HG03457 (cell line): ENCODE data around the gene ITPRIPL2.

Source experiments
- ATAC-seq: cut with Tn5 transposase; IDR thresholded peaks from one replicate; pipeline ENCODE4 v1.9.1; 2021; ENCODE audit warnings: moderate number of reproducible peaks; ENCODE audit not compliant: unreplicated experiment

ITPRIPL2 gene

DNA sequence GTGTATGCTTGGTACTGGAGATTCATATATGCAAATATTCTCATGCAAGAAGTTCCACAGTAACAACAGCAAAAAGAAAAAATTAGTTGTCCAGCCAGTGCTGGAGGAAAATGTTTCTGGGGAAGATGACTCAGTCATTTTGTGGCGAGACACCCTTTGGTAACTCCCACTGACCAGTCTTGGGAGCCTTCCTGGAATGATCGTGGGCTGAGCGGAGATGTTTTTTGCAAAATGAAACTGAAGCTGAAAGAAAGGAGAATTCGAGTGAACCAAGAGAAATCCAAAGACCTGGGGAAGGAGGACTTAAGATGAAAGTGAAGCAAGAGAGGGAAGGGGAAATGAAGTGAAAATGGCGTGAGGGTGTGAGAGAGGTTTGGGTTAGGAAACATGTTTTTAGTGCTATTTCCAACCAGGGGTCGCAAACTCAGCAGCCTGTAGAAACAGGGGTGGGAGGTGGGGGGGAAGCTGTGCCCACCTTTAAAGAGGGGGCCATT is 5.2 kb downstream of the ITPRIPL2 start:
- ATAC-seq = no peak

DNA sequence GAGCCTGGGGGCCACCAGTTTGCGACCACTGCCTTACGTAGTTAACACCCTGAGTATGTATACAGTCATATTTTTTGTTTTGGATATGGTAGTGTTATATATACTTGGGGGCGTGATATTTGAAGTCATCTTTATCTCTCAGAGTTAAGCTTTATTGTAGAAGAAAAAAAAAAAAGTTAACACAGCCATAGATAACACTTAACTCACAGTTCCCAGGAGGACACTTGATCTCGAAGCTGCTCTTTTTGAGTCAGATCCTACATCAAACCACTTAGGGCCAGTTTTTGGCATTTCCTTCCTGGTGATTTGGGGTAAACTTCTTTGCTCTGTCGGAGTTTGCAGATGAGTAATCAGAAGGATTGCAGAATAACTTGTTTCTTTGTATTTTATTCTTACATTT is 5.8 kb downstream of the ITPRIPL2 start:
- ATAC-seq = no peak

DNA sequence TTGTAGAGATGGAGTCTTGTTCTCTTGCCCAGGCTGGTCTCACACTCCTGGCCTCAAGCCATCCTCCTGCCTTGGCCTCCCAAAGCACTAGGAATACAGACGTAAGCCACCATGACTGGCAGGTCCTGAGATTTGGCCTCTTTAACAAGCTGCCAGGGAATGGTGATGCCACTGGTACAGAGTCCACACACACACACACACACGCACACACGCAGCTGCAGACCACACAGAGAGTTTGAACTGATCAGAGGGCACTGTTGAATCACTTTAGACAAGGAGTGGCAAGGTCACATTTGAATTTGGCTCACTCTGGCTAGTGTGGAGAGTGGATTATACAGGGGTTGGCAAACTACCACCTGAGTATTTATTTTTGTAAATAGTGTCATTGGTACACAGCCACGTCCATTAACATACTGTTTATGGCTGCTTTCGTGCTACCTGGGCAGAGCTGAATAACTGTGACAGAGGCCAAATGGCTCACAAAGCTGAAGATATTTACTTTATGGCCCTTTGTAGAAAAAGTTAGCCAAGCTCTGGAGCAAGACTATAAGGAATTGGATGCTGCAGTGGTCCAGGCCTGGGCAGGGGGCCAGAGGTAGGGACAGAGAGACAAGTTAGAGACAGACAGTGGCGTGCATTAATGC is 9.9 kb downstream of the ITPRIPL2 start:
- no peak for ATAC-seq

DNA sequence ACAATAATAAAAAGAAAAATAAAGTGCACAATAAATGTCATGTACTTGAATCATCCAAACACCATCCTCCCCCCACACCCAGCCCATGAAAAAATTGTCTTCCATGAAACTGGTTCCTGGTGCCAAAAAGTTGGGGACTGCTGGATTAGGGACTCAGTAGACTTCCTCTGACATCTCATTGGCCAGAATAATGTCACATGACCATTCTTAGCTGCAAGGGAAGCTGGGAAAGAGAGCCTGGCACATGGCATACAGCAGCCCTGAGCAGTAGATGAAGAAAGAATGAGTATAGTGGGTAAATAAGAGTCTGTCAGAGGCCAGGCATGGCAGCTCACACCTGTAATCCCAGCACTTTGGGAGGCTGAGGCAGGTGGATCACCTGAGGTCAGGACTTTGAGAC is 12.5 kb downstream of the ITPRIPL2 start:
- no peak for ATAC-seq

DNA sequence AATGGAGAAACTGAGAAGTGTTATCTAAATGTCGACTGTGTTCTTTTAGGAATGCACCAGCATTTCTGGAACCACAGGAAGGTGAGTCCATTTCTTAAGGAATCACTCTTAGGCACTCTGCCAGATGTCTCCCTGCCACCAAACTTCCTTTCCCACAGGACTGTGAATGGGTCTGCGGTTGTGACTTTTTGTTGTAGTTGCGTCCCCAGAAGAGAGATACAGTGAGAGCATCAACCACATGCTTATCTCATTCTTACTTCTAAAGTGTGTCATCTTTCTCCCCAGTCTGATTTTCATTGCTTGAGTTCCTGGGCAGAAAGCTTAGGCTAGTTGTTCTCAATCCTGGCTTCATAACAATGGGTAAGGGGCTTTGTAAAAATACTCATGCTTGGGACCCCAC is 13.4 kb downstream of the ITPRIPL2 start:
- ATAC-seq = no peak

DNA sequence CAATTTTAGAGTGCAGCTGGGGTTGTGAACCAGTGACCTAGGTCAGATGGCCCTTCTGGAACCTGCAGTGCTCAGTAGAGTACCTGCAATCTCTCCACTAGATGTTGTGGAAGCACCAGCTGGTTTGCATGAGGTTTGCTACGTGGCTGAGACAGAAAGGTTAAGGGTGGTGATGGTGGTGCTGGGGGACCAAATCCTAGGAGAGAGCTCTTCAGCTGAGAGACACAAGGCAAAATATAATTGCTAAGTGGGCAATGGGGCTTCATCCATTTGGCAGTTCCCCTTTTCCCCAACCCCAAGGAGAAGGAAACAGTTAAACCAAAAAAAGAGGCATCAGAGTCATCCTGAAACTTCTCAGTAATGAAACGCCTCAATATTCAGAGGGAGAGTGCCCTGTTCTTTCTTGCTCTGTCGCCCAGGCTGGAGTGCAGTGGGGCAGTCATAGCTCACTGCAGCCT is 13.9 kb downstream of the ITPRIPL2 start:
- no peak for ATAC-seq

DNA sequence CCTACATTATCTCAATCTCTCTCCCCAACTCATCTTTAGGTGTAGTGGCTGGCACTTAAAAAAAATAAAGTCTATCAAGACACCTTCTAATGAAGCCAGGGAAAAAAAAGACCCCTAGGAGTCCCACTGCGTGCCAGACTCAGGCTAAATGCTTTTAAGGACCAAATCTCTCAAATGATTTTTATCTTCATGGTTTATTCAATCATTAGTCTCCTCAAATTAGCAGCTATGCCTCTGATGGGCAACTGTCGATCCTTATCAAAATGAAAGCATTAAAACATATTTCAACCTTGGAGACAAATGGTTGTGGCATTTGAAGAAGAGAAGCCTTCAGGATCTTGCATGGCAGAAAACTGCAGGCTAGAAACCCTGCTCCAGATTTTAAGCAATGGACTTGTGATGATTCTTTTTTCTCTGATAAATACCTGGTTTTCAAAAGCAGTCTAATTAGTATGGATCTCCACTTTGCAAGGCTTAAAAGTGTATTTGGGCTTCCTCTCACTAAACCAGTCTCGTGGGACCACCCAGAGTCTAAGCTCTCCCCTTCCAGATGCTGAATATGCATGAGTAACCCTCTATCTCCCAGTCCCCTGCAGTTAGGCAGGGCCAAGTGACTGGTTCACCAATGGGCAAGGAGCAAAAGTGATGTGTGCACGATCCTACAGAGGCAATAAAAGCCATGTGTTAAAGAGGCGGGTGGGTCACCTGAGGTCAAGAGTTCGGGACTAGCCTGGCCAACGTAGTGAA is 14.9 kb downstream of the ITPRIPL2 start:
- no peak for ATAC-seq

DNA sequence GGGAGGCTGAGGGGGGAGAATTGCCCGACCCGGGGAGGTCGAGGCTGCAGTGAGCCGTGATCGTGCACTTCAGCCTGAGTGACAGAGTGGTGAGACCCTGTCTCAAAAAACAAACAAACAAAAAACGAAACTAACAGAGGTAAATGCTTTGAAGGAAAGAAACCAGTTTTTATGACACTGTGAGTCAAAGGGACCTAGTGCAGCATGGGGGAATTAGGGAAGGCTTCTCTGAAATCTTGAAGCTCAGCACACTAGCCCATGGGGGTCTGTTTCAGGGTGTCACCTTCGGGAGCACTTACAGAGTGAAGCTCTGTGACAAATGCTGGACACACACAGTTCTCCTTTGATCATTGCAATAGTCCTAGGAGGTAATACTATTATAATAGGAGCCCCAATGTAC is 16.6 kb downstream of the ITPRIPL2 start:
- no peak for ATAC-seq

DNA sequence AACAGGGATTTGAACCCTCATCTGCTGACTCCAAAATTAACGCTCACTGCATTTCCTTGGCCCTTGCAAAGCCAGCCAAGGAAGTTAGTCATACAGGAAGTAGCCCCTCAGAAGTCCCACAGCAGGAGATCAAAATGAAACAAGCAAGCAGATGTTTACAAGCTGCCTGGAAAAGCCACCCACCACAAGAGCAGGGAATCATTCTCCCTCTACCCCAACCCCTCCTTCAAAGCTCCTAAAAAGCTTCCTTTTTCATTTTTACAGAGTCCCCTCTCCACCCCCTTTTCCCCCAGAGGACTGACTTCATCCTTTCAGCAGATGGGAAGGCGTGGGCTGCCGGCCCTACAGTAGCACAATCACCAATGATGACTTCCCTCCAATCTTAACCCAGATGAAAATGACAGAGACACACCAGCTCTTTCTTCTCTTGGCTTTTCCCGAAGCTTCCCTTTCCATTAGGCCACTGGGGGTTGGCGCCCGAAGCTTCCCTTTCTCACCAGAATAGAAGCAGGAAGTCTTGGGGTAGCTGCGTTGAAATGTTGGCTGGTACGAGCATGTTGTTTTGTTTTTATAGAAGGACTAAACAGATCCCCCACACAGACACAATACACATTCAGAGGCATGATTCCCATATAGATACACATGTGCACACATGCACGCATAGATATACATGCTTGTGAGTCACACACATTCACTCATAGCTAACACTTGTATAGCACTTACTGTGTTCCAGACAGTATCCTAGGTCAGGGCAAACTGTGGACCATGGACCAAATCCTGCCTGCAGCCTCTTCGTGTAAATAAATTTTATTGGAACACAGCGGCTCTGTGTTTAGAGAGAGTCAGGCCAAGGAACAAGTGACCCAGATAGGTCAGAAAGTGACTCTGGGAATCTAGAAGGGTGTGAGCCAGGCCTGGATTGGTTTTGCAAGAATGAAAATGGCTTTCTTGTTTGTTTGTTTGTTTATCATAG is 17.4 kb downstream of the ITPRIPL2 start:
- ATAC-seq = no peak

DNA sequence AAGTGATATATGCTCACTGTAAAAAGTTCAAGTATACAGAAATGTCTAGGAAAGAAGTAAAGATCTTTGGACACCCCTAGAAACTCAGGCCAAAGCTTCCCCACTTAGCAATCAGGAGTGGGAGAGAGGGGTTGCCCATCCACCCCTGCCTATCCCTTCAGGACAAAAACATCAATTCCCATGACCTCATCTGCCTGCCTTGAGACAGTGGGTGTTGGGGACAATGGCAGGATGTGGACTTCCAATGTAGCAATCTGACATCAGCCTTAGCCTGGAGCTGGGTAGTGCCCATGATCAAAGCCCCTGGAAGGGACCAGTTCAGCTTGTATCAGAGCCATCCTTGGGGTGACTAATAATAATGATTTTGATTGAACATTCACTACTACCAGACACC is 18.1 kb downstream of the ITPRIPL2 start:
- no peak for ATAC-seq

DNA sequence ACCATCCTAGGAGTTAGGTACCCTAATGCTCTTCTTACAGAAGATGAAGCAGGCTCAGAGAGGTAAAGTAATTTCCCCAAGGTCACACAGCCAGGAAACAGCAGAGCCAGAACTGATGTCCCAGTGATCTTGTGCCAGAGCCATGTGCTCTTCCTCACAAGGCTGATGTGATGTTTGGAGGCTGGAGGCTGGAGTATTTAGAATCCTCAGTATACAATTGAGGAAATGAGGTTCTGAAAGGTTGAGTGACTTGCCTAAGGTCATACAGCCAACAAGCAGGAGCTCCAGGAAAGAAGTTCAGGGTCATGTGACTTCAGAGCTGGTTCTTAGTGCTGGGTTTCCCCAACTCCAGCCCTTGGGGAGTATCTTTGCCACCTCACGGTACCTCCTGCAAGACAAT is 18.5 kb downstream of the ITPRIPL2 start:
- no peak for ATAC-seq

DNA sequence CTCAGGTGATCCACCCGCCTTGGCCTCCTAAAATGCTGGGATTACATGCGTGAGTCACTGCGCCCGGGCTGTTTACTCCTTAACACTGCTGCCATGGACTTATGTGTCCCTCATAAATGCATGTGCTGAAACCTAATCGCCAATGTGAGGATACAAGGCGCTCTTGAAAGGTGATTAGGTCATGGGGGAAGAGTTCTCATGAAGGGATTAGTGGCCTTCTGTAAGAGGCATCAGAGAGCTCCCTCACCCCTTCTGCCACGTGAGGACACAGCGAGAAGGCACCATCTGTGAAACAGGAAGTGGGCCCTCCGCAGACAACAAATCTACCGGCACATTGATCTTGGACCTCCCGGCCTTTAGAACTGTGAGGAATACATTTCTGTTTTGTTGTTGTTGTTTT is 19.1 kb downstream of the ITPRIPL2 start:
- no peak for ATAC-seq

DNA sequence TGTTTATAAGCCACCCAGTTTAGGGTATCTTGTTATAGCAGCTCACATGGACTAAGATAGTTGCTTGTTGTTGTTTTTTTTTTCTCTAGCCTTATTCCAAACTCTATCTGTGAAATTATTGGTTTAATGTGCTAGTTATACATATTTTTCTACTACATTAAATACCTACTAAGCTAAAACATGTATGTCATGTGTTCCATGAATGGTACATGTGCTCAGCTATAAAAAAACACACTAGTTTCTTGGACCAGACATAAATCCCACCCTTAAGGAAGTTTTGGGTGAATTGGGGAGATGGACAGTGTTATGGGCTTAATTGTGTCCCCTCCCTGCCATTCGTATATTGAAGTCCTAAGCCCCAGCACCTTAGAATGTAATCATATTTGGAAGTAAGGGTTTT is 19.8 kb downstream of the ITPRIPL2 start:
- no peak for ATAC-seq

DNA sequence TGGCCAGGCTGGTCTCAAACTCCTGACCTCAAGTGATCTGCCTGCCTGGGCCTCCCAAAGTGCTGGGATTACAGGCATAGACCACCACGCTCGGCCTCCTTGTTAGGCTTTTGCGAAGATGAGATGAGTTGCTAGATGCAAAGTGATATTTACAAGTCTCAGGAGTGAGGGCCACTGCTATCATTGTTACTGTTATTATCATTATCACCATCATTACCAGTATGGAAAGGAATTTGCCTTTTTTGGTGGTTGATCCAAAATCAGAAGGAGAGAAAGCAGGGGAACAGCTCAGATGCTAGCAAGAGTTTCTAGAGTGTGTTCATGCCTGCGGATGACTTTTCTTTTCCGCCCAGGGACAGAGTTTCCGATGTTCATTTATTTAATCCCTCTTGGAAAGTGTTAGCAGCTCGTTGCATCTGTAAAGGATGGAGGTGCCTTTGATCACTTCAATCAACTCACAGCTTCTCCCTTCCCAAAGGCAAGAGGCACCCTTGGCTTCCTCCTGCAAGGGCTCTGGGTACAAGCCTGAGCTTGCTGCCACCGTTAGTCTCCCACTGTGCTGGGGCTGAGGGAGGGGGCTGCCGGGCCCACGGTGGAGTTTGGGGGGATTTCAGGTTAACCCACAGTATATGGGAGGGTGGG is 21.6 kb downstream of the ITPRIPL2 start:
- no peak for ATAC-seq

DNA sequence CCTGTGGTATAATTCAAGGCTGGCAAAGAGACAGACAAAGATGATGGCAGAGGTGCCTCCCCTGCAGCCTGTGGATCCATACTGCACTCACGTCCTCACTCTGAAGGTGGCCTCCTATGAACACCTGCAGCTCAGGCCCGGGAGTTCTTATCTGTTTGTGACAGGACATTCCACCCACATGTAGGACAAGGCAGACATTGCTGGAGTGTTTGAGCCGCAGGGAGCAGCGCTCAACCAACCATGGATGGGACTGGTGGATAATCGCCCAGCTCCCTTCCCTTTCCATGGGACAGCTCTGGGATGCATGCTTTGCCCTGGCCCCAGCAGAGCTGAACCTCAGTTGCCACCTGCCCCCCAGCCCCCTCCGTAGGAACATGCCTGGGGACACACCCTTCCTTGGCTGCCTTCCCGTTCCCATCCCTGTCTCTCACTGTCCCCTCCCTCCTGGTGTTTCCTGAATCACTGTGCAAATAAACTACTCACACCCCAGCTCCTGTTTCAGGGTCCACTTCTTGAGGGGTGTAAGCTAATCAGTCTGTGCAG is 22.2 kb downstream of the ITPRIPL2 start:
- no peak for ATAC-seq

DNA sequence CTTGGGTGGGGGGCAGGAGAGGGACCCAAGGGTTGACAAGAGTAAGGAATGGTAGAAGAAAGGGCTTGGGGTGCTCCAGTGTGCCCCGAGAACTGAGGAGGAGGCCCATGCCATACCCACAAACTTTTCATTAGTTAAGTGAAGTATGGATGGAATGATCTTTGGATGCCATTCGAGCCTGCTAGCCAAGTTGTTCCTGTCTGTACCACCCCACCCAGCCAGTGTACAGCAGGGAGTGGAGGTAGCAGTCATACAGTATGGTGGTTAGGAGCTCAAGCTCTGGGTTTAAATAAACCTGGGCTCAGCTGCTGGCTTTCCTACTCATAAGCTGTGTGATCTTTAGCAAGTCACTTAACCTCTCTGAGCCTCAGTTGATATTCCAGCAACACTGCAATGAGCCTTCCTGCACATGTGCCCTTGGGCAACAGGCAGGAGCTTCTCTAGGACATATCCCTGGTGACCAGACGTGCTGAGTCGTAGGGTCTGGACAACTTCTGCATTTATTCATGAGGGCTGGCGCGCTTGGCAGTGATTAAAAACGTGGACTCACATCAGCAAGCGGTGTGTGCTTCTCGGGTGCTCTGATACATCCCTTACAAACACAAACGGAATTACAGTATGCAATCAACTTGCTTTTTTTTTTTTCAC is 22.9 kb downstream of the ITPRIPL2 start:
- no peak for ATAC-seq

DNA sequence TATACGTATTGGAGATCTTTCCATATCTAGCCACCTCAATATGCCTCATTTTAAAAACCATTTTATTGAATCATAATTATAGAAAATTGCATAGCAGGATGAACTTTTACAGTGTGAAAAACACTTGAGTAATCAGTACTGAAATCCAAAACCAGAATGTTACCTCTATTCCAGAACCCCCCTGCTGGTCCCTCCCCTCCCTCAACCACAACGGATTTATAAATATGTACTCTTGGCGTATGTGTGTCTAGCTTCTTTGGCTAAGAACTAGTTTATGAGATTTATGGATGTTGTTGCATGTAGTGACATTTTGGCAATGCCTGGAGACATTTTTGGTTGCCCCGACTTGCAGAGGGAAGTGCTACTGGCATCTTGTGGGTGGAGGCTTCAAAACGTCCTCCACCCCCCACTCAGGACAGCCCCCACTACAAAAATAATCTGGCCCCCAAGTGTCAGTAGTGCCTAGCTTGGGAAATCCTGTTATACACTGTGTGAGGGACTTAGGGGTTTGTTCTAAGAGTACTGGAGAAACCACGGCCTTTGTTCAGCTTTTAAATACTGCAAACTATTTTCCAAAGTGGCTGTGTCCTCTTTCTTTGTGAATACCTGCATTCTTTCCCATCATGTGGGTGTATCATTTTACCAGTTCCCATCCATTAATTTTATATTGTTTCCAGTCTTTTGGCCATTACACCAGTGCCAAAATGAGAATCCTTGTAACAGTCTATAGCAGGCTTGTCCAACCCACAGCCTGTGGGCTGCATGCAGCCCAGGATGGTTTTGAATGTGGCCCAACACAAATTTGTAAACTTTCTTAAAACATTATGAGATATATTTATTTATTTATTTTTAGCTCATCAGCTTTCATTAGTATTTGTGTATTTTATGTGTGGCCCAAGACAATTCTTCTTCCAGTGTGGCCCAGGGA is 23.7 kb downstream of the ITPRIPL2 start:
- no peak for ATAC-seq

DNA sequence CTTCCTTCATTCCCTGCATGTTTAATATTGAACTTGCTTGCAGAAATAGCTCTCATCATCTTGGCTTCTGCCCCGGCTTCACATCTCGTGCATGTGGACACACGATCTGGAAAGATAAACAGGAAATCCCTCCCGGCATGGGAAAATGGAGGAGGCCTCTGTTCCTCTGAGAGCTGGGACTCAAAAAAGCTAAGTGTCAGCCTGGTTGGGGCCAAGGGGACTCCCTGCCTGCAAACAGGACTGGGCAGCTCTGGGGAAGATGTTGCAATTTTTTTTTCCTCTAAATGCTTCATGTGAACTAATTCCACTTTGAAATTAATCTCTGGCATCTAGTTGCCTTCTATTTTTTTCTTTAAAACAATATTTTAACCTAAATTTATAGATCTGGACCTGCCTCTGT is 24.8 kb downstream of the ITPRIPL2 start:
- ATAC-seq = no peak
